RCC 7860 (cell line): Measurements from ENCODE around the gene HIVEP1.

ENCODE experiments used
- DNase-seq: peaks from one replicate; pipeline ENCODE4 v3.0.0-alpha.2; 2015; ENCODE audit warnings: low spot score
- FAIRE-seq: peaks from 2 replicates; lab custom pipeline; 2012; peaks lifted over from hg19 to GRCh38; lab: Jason Lieb, UNC

HIVEP1 gene

DNA sequence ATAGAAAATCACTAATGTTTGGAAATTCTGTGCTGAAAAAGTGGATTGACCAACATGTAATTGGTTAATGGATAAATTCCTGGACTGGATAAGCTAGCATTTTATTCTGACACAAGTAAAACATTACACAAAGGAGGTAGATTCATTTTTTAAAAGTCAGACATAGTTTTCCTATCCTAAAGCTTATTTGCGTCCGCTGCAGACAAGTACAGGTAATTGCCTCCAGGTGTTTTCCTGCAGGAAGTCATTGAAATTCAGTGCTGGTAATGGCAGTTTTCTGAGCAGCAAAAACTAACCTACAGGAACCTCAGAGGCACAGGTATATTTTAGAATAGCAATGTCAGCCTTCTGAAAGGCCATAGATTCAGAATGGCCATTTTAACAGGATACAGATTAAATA, 20.0 kb upstream of the HIVEP1 start:
- DNase-seq, result no peak

DNA sequence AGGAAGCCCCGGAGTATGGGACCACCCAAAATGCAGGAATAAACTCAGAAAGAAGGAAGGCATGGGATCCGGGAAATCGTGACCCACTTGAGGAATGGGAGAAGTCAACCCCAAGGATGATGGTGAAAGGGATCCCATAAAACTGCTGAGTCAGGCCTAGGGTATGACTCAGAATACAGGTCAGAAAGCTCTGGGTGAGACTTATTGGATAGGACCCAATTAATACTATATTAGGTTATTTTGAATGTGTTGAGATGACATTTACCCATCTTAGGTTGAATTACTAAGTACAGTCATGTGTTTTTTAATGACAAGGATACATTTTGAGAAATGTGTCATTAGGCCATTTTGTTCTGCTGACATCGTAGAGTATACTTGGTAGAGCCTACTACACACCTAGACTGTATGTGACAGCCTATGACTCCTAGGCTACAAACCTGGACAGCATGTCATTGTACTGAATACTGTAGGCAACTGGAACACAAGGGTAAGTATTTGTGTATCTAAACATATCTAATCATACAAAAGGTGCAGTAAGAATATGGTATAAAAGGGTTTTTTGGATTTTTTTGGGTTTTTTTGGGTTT, 17.1 kb upstream of the HIVEP1 start:
- DNase-seq (no peak), FAIRE-seq (no peak)

More for the DNA sequence above, 20.0 kb upstream of the HIVEP1 start:
- FAIRE-seq, result no peak

DNA sequence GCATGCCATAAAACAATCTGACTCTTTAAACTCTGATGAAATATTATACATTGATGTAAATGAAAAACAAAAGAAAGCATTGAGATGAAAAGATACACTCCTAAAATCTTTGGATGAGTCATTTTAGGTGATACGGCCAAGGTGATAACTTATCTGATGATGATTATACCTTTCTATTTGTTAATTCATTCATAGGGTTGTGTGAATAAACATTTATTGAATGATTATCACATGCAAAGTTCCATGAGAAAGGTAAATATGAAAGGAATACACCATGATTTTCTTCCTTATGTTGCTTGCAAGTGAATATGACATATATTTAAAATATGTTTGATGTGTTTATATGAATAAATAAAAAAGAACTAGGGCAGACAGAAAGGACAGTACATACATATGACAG, 15.4 kb upstream of the HIVEP1 start:
- no peak for DNase-seq
- no peak for FAIRE-seq

DNA sequence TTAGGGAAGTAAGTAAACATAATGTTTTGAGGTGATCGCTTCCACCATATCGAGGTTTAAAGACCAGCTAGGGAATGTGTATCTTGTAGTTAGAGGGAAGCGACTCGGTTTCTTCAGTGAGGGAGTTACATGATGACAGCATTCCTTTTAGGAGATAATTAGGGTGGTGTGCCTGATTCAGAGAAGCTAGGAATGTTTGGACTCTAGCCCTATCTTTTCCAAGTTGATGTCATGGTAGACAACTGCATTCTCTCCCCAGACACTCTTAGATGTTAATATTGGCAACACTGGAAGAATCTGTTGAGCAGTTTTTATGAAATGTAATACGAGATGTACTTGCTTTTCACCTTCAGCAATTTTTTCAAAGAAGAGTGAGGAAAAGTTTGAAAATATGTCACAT, 12.9 kb upstream of the HIVEP1 start:
- no peak for DNase-seq
- no peak for FAIRE-seq

DNA sequence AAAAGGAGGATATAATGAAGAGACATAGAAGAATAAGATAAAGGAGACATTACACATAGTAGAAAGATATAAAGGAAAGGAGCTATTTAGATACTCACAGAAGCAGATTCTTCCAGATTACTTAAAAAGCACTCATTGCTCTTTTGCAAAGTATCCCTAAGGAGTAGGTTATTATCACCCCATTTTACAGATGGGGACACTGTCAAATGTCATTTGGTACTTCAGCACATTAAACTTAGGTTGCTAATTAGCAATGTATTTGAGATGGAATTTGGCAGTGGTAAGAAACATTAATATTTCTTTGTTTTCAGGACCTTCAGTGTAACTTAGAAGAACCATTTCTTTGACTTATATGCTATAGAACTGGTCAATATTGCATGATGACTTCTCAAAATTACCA, 11.9 kb upstream of the HIVEP1 start:
- no peak for DNase-seq
- FAIRE-seq, result no peak

DNA sequence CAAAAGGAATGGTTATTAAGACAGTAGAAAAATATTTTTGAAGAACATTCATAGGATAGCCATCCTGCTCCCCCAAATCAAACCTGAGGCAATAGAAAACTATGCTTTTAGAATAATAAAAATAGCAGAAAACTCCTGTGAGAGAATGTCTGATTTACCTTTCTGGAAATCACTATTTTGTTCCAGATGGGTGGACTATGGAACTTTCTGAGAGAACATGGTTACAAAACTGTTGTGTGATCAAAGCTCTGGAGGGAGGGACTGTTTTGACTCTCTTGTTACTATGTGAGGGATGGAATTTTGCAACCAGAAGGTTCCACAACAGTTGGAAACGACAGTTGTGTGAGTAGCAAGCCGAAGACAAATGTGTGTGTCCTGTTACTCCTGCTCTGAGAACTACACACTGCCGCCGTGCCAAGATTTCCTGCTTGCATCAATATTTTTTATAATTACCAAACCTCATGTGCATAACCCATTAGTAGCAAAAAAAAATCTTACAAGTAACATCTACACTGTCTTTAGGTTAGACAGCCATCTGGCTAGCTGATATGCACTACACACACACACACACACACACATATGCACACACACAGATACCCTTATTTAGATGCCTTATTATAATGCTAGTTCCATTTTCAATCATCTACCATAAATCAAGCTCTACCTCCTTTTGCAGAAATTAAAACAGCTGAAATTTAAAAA, 11.0 kb upstream of the HIVEP1 start:
- DNase-seq, result no peak
- FAIRE-seq, result no peak

DNA sequence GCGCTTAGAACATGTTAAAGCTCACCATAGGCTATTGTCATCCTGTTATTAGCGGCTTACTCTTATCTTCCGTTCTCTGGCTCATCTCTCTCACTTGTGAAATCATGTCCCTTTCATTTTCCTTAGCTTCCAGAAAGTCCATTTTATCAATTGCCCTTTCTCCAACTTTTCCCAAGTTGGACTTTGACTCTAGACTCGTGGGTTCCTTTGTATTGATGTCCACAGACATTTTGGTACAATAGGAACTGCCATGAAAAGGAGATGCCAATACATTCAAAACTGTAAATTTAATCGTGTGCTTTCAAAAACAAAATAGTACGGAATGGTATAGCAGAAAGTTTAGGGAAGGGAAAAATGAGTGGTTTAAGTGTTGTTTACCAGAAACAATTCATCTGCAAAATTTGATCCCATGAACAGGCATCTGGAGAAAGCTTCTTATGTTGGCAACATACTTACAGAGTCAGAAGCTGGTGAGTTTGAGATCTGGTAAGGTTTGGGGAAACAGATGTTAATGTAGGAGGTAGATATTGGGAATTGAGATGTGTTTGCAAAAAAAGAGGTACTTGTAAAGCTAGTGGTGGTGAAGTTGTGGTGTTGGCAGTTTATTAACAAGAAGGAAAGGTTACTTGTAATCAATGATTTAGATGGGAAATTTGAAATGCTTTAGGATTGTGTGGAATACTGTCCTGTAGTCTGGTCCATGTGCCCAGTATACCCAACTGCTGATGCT, 10.2 kb upstream of the HIVEP1 start:
- FAIRE-seq (no peak), DNase-seq (no peak)

DNA sequence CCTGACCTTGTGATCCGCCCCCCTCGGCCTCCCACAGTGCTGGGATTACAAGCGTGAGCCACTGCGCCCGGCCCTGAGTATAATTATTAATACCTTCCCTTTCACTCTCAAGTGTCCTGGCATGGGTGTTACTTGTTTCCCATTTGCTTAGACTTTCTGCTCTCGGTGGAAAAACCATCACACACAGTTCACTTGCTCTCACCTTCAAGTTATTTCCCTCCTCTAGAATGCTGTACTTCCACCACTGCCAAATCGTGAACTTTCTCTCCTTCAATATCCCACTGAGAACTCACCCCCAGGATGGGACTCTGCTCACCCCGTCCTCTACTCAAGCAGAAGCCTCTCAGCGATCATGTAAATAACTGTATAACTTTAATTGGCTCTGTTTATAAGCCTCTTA, 4.6 kb upstream of the HIVEP1 start:
- no peak for DNase-seq
- no peak for FAIRE-seq

DNA sequence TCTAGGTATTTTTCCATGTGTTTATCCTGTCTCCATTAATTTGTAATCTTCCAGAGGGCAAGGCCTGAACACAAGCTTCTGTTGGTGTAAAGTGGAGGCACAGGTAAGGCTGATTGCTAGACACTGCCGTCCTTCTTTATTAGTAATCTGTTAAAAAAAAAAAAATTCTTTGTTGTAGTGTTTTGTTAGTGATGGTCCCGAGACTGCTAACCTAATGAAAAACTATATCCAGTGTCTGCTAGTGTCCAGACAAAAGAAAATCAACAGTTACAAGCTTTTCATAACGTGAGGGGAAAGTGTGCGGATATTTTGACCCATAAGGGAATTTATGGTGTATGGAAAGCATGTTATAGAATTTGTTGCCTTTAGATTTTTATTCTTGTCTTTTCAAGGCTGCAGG, 4.2 kb upstream of the HIVEP1 start:
- DNase-seq, result no peak
- FAIRE-seq, result no peak

DNA sequence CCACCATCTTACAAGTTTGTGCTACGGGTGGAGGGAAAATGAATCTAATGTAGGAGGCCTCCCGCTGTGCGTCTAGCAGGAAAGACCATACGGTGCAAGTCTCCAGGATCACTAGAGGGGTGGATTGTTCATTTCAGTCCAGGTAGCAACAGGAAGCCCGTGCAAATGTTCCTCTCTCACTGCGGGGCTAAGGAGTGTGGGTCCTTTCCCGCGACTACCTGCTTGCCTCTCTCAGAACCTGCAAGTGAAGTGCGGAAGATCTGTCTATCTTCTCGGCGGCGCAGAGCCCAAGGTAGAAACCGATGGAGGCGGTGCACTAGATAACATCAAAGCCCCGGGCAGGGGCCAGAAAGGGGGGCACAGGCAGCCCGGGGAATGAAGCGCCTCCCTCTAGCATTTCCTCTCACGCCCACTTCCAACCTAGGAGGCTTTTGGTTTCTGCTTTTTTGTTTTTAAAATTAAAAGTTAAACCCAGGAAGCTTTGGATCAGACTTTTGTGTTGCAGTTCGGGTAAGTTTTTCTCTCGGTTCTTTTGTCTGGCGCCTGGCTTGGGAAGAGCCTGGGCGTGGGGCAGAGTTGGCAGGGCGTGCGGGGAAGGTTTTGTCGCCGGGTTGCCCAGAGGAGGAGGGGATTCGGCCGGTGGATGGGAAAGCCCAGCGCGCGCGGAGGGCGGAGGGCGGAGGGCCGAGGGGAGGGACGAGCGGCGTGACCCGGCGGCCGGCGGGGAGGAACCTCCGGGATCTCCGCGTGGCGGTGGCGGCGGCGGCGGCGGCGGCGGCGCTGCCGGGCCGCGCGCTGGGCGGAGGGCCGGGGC, 3.5 kb upstream of the HIVEP1 start:
- FAIRE-seq (no peak), DNase-seq (peak; percentile 60)

DNA sequence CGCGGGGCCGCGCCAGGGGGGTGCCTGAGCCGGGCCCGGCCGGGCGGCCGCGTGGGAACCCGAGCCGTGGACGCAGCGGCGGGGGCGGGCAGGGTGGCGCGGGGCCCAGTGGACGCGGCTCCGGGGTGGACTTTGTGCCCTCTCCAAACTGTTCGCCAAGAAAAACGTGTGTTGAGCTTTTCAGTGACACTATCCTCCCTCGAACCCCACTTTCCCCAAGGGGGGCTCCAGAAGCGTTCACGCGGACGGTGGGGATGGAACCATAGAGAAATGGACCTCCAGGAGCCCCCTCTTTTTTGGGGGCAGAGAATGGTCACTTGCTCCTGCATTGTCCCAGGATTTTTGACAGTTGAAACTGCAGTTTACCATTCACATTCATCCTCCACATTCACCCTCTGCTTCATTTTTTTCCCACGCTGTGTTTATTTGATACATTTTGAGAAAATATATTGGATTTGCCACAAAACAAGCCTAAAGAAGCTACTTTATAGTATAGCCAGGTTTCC, 2.9 kb upstream of the HIVEP1 start:
- no peak for FAIRE-seq

DNA sequence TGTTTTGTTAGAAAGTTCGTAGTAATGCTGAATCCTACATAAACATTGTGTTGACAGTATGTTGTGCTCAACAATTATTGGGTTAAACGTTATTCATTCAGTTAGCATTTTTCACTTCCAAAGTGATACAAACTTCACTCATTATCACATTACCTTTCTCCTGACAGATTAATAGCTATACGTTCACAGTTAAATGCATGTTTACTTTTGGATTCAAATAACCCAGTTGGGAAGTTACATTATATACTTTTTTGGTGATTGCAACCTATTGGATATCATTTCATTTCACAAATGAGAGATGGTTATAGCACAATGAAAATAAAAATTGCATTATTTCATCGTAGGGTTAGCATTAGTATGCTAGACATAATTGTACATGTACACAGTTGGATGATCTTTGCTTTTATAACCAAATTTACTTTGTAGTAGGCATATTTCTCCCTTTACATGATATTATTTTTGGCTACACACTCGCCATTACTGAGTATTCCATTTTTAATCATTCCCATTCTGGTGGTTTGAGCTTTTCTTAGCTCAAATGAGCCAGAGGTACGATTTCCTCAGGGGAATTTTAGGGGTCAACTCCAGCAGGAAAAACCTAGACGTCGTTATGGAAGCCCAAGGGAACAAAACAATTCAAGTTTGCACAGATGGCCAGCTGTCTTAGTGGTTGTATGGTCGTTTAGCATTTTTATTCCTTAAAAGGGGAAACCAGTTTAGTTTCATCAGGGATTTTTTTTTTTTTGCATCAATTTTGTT, 2.1 kb upstream of the HIVEP1 start:
- no peak for DNase-seq
- no peak for FAIRE-seq

More for the DNA sequence above, 2.9 kb upstream of the HIVEP1 start:
- no peak for DNase-seq

DNA sequence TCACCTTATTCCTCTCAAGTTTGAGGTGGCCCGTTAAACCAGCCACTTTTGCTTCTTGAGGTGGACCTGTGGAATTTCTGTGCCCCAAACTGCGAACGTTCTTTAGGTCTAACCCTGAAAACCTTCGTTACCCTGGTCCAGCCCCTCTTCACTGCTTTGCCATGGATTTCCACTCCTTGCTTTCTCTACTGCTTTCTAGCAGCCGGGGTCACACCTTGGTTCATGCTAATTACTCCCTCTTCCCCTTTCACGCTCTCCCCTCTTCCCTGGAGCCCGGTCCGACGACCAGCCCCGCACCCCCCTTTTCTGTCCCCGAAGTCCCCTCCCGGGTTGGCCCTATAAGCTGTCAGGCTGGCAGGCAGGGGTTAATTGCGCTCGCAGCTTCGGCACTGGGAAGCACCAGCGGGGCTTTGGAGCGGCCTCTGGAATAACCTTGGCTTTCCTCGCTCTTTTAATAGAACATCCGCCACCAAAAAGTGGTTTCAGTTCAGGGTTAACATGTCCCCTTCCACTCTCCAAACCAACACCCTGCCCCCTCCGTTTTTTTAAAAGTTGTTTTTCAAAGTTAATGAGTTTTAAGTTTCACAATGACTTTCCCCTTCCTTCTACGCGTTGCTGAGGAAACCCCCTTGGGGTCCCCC, 1.4 kb upstream of the HIVEP1 start:
- DNase-seq, result no peak
- no peak for FAIRE-seq

DNA sequence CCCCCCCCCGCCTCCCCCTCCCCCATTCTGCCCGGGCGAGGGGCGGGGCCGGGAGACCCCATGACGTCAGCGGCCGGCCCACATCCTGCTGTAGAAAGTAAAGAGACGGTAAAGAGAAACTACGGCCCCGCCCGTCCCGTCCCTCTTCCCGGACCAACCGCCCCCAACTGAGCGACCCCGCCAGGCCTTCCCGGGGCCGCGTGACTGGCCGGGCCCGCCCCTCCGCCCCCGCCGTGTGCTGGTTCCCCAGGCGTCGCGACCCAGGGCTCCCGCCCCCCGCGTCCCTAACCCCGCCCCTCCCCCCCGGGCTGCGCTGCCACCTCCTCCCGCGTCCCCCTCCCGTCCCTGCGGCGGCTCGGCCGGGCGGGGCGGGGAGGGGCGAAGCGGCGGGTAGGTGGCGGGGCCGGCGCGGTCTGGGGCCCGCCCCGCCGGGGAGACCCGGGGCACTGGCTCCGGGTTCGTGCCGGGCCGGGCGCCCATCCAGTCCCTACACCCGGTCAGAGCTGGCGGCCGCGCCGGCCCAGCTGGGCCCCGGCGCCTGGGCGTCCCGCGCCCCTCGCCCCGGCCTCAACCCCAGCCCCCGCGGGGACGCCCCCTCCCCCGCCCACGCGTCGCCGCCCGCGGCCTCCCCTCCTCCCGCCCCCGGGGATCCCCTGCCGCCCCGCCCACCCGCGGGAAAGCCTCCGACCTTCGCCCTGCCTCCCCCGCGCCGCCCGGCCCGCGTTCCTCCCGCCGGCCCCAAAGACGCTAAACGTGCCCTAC, 655 bp upstream of the HIVEP1 start:
- FAIRE-seq (no peak), DNase-seq (peak; percentile 92)

DNA sequence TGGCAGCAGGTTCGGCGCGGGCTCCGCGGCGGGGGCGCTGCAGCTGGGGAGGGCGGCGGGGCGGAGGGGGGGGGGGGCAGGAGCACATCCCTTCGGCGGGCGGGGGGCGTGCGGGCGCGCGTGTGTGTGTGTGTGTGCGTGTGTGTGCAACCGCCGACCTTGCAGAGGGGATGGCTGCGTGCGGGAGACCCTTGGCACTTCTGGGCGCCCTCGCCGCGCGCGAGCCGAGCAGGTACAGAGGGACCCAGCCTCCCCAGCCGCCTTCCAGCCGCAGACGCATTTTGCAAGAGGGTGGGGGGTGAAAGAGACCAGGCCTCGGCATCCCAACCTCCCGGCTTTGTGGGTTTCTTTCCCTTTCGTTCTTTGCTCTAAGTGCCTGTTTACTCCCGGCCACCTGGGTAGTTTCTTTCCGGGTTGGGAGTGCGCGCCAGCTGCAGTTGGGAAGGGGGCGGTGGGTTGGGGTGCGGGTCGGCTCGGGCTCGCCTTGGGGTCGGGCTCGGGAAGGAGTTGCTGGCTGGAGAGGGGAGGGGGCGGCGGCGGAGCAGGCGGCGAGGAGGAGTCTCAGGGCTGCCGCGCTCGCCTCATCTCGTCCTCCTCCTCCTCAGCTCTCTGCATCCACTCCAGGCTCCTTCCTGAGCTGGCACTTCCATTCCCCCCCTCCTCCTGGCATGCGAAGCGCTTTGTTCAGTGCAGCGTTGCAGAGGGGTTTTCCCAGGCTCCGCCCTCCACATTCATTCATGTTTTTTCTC, 620 bp downstream of the HIVEP1 start:
- FAIRE-seq (peak; percentile 70), DNase-seq (peak; percentile 83)

DNA sequence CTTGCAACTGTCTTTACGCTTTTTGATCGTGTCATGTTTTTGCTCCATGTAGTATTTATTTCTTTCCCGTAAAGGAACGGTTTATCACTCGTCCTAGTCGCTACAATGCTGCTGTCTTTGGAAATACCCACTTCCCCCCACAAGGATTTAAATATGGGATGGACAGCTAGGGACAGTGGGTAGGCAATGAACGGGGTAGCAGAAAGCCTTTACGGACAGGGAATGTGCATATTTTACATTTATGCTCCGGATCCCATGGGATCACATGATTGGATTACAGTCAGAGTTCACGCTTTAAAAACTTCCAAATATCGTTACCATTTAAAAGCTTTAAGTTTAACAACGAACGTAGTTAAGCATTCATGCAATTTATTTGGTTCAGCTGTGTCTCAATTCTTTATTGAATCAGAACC, 1.2 kb downstream of the HIVEP1 start:
- DNase-seq, result no peak
- FAIRE-seq, result no peak

DNA sequence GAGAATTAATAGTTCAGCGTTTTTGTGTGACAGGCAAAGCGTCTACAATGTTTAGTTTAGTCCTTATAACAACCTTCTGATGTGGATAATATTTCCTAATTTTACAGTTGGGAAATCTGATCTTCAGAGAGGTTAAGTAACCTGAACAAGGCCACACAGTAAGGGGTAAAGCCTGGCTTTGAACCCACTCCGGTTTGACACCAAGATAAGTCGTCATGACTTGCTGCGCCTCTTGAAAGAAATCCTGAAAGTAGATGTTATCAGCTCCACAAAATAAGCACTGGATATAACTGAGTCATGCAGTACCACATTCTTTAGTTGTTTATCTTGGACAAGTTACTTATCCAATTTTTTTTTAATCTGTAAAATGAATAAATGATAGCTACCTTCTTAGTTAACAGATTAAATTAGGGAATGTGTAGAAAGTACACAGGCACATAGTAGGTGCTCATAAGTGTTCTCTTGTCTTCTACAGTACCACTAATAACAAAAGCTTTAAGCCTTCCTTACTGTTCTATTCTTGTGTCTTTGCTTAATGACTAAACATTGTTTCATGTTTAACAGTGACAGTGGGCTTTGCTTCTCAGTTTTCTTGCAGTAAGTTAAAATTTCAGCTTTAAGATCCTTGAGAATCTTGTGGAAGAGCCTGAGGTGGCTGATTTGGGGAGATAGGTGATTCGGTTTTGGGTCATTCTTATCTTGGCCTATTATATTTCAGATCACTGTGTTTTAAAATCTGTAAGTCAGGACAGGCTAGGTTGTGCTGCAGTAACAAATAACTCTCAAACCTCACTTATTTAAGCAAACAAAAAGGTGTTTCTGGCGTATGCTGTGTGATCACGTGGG, 2.1 kb downstream of the HIVEP1 start:
- FAIRE-seq (no peak), DNase-seq (peak; percentile 59)

DNA sequence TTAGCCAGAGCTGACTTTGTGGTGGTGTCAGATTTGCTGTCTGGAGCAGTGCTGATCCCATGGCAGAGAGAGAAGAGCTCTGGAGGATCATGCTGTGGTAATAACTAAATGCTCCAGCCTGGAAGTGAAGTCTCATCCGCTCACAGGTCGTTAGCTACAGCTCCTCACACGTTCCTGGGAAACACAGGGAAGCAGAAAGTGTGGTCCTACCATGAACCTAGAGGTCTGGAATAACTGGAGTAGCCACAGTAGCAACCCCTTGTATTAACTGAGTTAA, 2.7 kb downstream of the HIVEP1 start:
- DNase-seq (no peak), FAIRE-seq (no peak)
